Renal pelvis (tissue), 4 donors: ENCODE measurements around the gene ZNF606. TPM values are rescaled to one million over a fixed set of nuclear protein-coding genes. Genes with fewer than 3 reads are reported as not detected.
A peak's percentile ranks its signal among the peaks of the same experiment; 100 is the strongest.
"Not testable (repeated sequence)": the region's sequence is repeated elsewhere in the genome, so short reads cannot be mapped to it uniquely, and the experiment has no call there.

ENCODE experiments used
- DNase-seq: peaks from one replicate; pipeline ENCODE4 v3.0.0-alpha.2; 2013
- polyA plus RNA-seq, 3 donors: library from polyadenylated mRNA; unstranded; fragments of 120-200 nt; gene quantifications; one replicate each; pipeline ENCODE4 v1.2.1, GENCODE V29; 2013; ENCODE audit not compliant: insufficient read length in 3 of 3

Gene ZNF606
- polyA plus RNA-seq, 3 donors: 27.9 to 32.3 (median 31.5) TPM

DNA sequence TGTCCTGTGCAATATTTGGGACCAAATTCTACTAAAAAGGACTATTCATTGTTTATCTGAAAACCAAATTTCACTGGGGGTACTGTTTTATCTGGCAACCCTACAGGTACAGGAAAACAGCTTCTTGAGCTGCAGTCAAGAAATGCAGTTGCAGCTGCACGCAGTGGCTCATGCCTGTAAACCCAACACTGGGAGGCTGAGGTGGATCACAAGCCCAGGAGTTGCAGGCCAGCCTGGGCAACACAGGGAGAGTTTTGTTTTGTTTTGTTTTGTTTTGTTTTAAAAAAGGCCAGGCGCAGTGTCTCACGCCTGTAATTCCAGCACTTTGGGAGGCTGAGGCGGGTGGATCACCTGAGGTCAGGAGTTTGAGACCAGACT is 19.7 kb upstream of the ZNF606 start:
- DNase-seq: no peak

DNA sequence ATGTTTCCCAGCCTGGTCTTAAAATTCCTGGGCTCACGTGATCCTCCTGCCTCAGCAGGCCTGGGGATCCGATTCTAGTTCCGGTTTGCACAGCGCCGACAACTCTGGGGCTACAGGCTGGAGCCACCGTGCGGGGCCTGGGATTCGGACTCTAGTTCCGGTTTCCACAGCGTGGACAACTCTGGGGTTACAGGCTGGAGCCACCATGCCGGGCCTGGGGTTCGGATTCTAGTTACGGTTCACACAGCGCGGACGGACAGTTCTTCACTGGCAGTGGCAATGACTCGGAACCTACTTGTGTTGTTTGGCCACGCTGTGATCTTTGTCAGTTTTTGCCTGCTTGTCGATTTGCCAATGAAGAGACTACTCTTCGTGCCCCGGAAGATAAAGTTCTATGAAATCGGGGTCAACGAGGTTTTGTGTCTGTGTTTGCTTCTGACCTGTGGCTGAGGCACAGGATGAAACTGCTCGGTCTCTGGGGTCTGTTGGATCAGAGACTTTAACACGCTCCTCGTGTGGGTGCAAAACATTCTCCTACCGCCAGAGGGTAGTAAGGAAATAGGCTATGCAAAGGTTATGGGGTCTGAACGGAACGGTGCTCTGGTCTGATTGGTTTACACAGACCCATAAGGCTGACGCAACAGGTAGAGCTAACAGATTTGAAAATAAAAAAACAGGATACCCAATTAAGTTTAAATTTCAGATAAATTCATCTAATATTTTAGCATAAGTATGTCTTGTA is 19.1 kb upstream of the ZNF606 start:
- peak; percentile 83 for DNase-seq

DNA sequence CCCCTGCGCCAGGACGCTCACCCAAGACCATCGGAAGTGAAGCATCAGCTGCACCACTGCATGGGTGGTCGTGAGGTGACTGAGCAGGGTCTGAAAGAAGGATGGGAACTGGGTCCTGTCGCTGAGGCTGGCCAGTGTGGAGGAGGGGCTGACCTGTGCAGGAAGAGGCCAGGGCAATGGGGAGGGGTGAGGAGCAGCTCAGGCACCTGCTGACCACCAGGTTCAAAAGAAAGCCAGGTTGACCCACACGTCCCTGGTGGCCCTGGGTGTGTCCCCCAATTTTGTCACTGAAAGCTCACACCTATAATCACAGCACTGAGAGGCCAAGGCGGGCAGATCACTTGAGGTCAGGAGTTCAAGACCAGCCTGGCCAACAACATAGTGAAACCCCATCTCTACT is 17.5 kb upstream of the ZNF606 start:
- no peak for DNase-seq

DNA sequence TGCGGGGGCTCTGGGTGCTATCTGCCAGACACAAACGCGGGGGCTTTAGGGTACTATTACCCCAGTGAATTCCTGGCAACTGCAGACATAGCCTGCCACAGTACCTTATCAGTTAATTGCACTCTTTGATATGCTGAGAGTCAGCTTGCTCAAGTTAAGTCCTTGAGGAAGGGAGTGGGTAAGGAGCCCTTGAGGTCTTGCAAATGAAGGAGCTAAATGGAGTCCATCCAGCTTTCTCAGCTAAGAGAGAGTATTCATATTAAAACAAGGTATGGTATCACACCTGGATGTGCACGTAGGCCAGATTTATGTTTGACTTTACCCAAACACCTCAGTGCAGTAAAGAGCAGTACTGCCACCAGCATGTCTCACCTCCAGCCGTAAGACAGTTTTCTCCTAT is 11.5 kb upstream of the ZNF606 start:
- DNase-seq: no peak

DNA sequence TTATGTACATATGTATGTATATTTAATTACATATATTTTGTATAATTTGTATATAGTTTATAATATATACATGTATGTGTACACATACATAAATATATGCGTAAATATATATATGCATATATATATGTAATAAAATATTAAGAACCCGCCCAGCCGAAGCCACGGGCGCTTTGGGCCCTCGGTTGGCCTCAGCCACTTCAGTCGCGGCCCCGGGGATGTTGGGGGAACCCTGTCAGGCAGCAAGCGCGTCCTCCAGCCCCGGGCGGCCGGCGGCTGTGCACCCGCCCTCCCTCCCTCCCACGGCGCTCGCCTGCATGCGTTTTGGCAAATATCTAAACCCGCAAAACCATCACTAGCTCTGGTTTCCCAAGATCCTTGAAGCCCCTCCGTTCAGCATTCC is 7.9 kb upstream of the ZNF606 start:
- no peak for DNase-seq

DNA sequence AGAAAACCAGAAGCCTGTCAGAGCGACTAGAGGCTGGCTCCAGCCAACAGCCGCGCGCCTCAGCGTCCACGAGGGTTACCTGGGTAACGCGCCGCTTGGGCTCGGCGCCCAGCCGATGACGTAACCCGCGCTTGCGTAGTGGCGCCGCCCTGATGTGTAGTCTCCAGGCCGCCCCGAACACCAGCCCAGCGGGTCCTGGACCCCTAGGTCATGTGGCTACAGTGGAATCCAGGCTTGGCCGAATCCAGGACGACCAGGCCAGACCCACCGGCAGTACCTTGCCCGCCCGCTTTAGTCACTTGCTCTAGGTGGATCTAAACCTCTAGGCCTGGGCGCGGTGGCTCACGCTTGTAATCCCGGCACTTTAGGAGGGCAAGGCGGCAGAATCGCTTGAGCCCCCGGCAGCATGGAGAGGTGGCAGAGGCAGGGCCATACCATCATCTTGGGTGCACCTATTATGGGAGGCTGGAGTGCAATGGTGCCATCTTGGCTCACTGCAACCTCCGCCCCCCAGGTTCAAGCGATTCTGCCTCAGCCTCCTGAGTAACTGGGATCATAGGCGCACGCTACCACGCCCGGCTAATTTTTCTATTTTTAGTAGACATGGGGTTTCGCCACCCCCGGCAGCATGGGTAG is 7.2 kb upstream of the ZNF606 start:
- DNase-seq: peak; percentile 95

DNA sequence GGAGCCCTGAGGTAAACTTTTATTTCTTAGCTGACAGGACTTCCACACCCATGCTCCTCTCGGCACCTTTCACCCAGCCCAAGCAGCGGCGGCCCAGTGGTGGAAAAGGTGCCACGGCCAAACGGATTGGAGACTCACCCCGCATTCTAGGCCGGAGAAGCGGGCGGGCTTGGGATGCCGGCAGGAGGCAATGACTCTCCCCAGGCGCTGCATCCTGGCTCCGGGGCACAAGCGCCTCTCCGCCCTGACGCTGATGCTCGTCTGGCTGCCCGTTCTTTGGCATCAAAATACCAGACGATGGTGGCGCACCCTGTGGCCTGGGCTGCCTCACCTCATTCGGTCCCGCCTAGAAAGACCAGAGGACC is 6.7 kb upstream of the ZNF606 start:
- no peak for DNase-seq

DNA sequence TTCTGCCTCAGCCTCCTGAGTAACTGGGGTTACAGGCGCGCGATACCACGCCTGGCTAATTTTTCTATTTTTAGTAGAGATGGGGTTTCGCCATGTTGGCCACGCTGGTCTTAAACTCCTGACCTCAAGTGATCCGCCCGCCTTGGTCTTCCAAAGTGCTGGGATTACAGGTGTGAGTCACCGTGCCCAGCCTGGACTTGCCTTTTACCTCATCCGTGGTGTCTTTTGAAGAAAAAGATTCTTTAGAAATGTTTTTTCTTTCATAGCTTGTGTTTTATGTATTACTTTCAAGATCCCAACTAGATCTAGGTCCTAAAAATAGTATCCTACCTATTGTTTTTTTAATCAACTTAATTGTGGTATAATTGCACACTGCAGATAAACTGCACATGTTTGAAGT is 6.3 kb upstream of the ZNF606 start:
- not testable (repeated sequence) for DNase-seq

DNA sequence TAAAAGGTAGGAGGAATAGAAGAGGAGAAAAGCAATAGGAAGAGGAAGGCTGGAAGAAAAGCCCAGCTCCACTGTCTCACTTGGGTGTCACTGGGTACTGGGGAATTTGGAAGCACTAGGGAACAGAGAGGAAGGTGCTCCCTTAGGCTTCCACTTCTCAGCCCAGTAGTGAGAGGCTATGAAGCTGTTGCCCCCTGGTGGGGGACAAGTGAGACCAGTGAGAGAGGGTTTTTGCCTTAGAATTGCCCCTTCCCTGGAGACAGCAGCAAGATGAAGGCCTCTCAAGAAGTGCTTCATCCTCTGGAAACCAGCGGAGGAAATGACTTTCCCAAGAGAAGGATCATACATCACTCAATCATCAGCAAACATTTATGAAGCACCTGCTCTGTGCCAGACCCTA is 4.7 kb upstream of the ZNF606 start:
- no peak for DNase-seq

DNA sequence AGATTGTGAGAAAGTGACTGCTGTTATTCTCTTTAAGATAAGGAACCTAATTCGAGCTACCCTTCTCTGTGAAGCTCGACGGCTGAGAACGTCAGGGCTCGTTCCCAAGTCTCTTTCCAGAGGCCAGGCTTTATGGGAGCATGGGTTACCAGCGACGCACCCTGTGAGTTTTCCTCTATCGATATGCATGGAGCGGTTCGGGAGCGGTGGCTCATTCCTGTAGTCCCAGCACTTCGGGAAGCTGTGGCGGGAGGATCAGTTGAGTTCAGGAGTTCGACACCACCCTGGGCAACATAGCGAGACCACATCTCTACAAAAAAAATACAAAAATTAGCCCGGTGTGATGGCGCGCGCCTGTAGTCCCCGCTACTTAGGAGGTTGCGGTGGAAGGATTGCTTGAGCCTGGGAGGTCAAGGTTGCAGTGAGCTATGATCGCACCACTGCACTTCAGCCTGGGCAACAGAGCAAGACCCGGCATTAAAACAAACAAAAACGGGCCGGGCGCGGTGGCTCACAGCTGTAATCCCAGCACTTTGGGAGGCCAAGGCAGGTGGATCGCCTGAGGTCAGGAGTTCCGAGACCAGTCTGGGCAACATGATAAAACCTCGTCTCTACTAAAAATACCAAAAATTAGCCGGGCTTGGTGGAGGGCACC is 681 bp upstream of the ZNF606 start:
- no peak for DNase-seq

DNA sequence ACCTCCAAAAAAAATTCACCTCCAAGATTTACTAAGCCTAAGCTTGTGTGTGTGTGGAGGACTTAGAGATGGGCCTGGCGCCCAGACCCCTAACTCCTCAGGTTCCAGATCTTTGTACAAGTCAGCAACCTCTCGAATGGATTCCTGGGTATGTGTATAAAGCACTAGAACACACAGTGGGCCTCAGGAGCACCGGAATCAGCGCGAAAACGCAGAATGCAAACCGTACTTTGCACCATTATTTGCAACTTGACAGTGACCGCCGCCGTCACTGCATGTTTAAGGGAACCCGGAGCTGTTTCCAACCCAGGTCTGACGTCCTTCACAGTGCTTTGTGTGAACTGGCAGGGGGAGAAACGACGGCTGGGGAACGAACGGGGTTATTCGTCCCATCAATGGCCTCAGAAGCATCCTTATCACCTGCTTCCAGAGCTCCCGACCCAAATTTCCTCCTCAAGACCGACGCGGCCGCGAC is 688 bp downstream of the ZNF606 start:
- peak; percentile 40 for DNase-seq

DNA sequence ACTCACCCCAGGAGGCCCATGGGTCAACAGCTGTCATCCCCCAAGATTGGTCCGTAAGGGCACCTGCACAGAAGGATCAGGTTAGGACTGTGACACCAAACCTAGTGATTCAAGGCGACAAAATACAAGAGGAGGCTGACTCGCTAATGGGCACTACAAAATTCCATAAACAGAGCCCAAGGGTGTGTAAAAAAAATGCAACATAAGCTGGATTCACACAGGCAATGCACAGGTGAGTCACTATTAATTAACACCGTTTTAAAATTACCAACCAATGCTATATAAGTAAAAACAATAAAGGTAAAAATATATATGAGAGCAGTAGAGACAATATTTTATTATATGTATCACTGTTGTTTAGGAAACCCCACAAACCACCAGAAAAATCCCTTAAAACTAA is 1.9 kb downstream of the ZNF606 start:
- no peak for DNase-seq

DNA sequence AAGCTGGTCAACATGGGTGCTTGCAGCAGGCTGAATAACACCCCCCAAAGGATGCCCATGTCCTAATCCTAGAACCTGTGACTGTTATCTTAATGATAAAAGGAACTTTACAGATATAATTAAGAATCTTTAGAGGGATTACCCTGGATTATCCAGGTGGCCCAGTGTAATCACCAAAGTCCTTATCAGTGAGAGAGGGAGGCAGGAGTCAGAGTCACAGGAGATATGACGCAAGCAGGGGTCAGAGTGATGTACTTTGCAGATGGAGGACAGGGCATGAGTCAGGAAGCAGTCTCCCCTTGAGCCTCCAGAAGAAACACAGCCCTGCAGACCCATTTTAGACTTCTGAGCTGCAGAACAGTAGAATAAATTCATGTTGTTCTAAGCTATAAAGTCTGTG is 9.8 kb downstream of the ZNF606 start:
- DNase-seq: no peak

DNA sequence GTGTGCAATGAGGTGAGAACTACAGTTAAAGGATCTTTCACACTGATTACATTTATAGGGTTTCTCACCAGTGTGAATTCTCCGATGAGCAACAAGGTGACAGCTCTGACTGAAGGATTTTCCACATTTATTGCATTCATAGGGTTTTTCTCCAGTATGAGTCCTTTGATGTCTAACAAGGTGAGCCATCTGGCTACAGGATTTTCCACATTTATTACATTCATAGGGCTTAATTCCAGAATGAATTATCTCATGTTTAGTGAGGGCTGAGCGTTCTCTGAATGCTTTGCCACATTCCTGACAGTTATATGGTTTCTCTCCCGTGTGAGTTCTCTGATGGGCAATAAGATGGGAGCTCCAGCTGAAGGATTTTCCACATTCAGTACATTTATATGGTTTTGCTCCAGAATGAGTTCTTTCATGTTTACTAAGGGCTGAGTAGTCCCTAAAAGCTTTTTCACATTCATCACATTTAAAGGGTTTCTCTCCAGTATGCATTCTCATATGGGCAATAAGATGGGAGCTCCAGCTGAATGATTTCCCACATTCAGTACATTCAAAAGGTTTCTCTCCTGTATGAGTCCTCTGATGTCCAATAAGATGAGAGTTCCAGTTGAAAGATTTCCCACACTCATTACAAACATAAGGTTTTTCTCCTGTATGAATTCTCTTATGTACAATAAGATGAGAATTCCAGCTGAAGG is 23.9 kb downstream of the ZNF606 start:
- DNase-seq: no peak

DNA sequence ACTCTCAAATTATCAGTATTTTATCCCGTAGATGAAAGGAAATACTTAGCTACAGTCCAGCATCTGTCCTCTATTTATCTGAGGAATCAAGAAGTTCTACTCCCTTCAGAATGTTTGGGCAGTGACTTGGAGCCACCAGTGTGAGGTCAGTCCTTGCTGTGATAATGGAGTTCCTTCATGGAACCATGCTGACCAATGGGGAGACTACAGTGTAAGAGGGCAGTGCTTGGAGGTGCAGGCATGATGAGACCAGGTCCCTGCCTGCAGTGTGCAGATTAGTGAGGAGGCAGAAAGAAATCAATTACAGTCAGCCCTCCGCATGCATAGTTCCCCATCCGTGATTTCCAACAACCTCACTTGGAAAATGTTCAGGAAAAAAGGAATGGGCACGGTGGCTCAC is 28.2 kb downstream of the ZNF606 start, which contains the start of gene C19orf18:
Gene C19orf18 (minus strand): TSS at position 101 of the 400 bp plus-strand sequence. CDS start 102 bp downstream, outside the sequence.
- no peak for DNase-seq

DNA sequence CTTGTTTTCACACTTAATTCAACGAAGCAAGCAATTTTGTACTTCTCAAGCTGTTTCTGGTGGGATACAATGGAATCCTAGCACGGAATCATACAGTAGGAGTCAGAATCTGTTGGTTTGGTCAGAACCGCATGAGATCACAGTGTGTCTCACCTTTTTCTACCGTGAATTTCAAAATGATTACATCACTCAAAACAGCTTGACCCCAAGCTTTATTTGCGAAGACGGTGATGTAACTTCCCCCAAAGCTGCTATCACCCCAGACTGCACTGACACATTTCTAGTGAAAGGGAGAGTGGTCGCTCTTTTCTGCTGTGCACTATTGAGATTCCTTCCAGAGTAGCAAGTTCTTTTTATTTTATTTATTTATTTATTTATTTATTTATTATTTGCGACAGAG is 37.9 kb downstream of the ZNF606 start:
- no peak for DNase-seq

DNA sequence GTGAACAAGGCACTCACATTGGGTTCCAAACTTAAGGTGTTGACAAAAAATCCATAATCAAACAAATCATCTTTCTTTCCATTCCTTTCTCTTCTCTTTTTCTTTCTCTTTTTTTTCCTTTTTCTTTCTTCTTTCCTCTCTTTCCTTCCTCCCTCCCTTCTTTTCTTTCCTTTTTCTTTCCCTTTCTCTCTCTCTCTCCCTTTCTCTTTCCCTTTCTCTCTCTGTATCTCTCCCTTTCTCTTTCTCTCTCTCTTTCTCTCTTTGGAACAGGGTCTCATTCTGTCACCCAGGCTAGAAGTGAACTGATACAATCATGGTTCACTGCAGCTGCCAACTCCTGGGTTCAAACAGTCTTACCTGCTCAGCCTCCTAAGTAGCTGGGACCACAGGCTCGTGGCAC is 40.8 kb downstream of the ZNF606 start:
- no peak for DNase-seq

DNA sequence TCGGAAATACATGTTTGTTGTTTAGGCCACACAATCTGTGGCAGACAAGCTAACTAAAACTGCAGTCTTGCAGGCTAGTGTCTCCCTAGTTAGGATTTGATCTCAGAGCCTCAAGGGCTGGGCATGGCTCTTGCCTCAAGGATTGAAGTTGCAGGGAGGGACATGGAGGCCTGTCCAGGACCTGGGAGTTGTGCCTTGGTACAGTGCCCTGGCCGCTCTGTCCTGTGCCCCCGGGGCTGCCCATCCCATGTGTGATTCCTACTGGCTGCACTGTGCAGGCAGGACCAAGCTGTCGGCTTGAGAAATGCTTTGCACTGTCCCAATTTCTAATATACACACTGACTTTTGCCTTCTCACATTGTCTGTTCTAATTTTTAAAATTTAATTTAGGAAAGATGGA is 47.6 kb downstream of the ZNF606 start:
- no peak for DNase-seq

DNA sequence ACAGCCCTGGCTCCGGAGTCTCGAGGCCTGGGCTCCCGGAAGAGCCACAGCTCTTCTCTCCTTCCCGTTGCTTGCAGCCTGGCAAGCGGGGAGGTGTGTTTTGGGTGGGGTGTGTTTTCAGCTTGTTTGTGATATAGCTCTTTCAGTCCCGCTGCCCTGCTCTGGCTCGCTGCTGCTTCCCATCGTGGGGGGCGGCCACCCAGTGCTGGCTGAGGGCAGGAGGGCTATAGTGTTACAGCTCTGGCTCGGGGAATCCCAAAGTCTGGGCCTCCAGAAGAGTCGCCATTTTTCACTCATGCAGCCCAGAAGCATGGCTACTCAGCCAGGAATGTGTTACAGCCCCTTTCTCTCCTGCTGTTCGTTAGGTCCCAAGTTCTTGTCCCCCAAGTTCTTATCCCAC is 52.9 kb downstream of the ZNF606 start:
- no peak for DNase-seq

DNA sequence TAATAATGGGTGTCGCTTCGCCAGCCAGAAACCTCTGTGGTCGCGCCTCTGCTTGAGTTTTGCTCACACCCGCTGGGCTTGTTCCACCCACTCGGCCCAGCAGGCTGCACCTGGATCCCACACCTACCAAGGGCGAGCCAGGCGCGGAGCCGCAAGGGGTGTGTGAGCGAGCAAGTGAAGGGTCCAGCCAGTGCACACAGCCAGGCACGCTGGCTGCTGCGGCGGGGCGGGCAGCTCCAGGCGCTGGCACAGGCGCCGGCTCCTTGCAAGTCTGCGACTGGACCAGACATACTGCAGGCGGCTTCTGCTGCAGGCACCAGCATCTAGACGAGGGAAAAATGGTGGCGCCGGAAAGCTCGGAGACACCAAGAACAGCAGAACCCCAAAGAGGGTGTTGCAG is 53.3 kb downstream of the ZNF606 start:
- no peak for DNase-seq

DNA sequence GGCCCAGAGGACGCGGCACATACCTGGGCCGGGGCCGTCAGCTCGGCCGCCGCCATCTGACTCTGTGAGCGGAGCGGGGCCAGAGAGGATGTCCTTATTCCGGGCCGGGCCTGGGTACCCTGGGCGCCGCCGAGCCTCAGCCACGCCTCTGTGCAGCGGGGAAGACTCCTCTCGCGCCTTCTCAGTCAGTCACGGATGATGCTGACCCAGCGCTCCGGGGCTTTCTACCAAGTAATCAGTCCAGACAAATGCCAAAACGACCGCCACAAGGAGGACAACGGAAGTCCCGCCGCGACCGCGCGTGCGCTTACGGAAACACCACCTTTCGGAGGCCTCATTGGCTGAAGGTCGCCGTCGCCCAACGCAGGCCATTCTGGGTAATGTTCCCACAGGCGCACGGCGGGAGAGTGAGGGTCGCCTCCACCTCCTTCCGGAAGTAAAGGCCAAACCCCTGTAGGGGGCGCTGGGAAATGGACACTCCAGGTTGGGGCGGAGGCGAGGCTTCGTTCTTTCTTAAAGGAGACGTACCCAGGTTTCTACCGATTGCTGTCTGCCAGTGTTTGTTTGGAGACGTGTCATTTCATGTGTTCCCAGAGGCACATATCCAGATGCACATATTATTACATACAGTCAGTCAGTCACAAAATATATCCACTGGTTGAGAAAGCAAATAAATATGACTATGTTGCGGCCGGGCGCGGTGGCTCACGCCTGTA is 55.0 kb downstream of the ZNF606 start, which contains the start of gene ZNF256:
Gene ZNF256 (minus strand): TSS at position 288 of the 716 bp plus-strand sequence. CDS start 232 bp downstream, at position 56.
- peak; percentile 97 for DNase-seq

DNA sequence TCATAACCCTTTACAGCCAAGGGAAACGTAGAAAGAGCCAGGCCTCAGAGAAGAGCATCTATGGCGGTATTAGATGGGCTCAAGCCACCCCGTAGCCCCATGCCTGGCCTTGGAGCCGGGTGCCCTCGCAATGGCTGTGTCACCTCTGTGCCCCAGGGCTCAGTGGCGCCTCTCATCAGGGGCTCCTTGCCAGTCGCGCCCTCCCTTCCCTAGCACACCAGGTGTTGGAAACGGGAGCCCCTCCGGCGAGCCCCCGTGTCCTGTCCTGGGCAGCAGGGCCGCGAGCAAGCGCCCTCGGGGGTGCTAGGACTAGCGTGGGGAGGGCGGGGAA is 55.6 kb downstream of the ZNF606 start:
- no peak for DNase-seq
